ENCODE data around the gene ALDH2. TPM values are rescaled to one million over a fixed set of nuclear protein-coding genes. Genes with fewer than 3 reads are reported as not detected.
A peak's percentile ranks its signal among the peaks of the same experiment; 100 is the strongest.

ALDH2 gene
- total RNA-seq, 2 experiments from 2014 or later: 3.2 to 3.8 TPM

GRCh38 chr12:111747333-111747732 is 19.4 kb upstream of the ALDH2 start:
- H3K27me3 Mint-ChIP-seq: no peaks in the 10 kb centered on the region
- H3K36me3 Mint-ChIP-seq (ENCODE audit: low read depth): peaks cover 13% of the 10 kb centered on the region
- POLR2A ChIA-PET: no interaction called here
- ATAC-seq: no peak
- no peak for DNase-seq
- no peaks in the 10 kb centered on the region for H3K9me3 Mint-ChIP-seq
- no peaks in the 10 kb centered on the region for H3K4me1 Mint-ChIP-seq (ENCODE audit: low read depth)
- no peak overlapping the region for H3K4me3 Mint-ChIP-seq
- no peak overlapping the region for H3K27ac Mint-ChIP-seq
- CTCF ChIA-PET: interaction anchor here (1.1 kb wide), 1 partner anchor 66 kb away, joined by 4 read pairs; no protein-coding TSS in a partner anchor
- intact Hi-C loops (cut with micrococcal nuclease): no loop called here
- TF ChIP-seq CTCF (IDR thresholded peaks at IDR 0.05): no peak

DNA sequence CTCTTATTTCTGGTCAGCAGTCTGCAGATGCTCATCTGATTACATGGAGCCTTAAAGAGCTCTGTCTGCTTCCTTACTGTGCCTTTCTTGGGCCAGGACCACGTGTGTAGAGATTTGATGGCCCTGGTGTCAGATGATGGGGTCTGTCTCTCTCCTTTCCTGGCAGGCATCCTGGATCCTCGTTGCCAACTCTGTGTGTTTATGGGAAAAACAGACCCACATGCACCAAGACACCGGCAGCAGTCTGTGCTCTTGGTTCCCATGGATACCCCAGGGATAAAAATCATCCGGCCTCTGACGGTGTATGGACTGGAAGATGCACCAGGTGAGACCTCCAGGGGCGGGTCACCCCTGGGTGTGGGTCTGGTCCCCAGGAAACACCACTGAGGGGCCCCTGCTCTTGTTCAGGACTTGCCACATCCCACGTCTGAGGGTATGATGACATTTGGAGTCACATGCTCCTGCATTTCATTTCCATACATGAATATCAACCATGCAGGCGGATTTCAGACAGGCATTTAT is 18.5 kb upstream of the ALDH2 start:
- no peaks in the 10 kb centered on the region for H3K9me3 Mint-ChIP-seq
- no peak overlapping the region for H3K4me3 Mint-ChIP-seq
- CTCF ChIA-PET: interaction anchor here (1.1 kb wide), 1 partner anchor 65 kb away, joined by 4 read pairs; no protein-coding TSS in a partner anchor
- no peaks in the 10 kb centered on the region for H3K27me3 Mint-ChIP-seq
- ATAC-seq (no peak), DNase-seq (no peak)
- H3K4me1 Mint-ChIP-seq (ENCODE audit: low read depth): no peaks in the 10 kb centered on the region
- H3K27ac Mint-ChIP-seq: no peak overlapping the region
- POLR2A ChIA-PET: no interaction called here
- intact Hi-C loops (cut with micrococcal nuclease): no loop called here
- peaks cover 13% of the 10 kb centered on the region for H3K36me3 Mint-ChIP-seq (ENCODE audit: low read depth)
- TF ChIP-seq CTCF (IDR thresholded peaks at IDR 0.05): no peak

DNA sequence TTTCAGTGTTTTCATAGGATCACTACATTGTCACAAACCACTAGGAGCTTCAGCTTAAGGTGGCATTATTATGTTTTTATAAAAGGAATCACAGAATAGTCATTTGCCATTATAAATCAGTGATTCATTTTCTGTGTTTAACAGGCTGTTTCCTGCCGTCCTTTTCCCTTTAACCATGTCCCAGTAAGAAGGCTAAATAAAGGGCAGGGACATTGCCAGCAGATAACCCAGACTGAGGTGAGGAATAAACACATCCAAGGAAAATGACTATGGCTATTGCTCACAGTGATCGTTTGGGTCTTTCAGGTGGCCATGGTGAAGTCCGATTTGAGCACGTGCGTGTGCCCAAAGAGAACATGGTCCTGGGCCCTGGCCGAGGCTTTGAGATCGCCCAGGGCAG is 17.9 kb upstream of the ALDH2 start:
- DNase-seq (no peak), ATAC-seq (no peak)
- Mint-ChIP-seq H3K27me3 (no peaks in the 10 kb centered on the region), H3K4me3 (no peak overlapping the region), H3K4me1 (ENCODE audit: low read depth) (no peaks in the 10 kb centered on the region), H3K27ac (no peak overlapping the region), H3K36me3 (ENCODE audit: low read depth) (peaks cover 14% of the 10 kb centered on the region), H3K9me3 (no peaks in the 10 kb centered on the region)
- intact Hi-C loops (cut with micrococcal nuclease): no loop called here
- CTCF ChIA-PET: no interaction called here
- POLR2A ChIA-PET: no interaction called here
- no peak for TF ChIP-seq CTCF (IDR thresholded peaks at IDR 0.05)

DNA sequence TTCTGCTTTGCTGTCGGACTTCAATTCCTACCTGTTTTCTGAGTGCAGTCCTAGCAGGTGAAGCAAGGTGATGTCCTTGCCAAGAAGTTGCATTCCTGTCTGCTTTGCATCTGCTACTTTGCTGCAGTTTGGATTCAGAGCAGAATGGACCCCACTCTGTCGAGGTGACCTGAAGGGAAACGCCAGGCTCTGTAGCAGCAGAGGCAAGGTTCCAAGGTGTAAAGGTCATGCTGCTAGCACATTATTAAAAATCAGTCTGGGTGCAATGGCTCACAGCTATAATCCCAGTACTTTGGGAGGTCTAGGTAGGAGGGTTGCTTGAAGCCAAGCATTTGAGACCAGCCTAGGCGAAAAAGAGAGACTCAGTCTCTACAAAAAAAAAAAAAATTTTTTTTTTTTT is 17.3 kb upstream of the ALDH2 start:
- DNase-seq (no peak), ATAC-seq (no peak)
- Mint-ChIP-seq H3K4me3 (no peak overlapping the region), H3K36me3 (ENCODE audit: low read depth) (peaks cover 15% of the 10 kb centered on the region), H3K4me1 (ENCODE audit: low read depth) (no peaks in the 10 kb centered on the region), H3K27me3 (no peaks in the 10 kb centered on the region), H3K27ac (no peak overlapping the region), H3K9me3 (no peaks in the 10 kb centered on the region)
- CTCF ChIA-PET: interaction anchor here (0.6 kb wide), 1 partner anchor 364 kb away, joined by 3 read pairs; no protein-coding TSS in a partner anchor
- POLR2A ChIA-PET: no interaction called here
- TF ChIP-seq CTCF (IDR thresholded peaks at IDR 0.05): no peak
- intact Hi-C loops (cut with micrococcal nuclease): no loop called here

GRCh38 chr12:111753144-111753881 is 13.4 kb upstream of the ALDH2 start:
- intact Hi-C loops (cut with micrococcal nuclease): no loop called here
- peaks cover 5% of the 10 kb centered on the region for H3K36me3 Mint-ChIP-seq (ENCODE audit: low read depth)
- no peaks in the 10 kb centered on the region for H3K27me3 Mint-ChIP-seq
- H3K27ac Mint-ChIP-seq: no peak overlapping the region
- no peaks in the 10 kb centered on the region for H3K9me3 Mint-ChIP-seq
- CTCF ChIA-PET: interaction anchor here (1.4 to 3.0 kb wide), 3 partner anchors 60 to 444 kb away, joined by 3 to 17 read pairs (median 5); no protein-coding TSS in a partner anchor
- no peak for DNase-seq
- POLR2A ChIA-PET: interaction anchor here (0.6 kb wide), 1 partner anchor 14 kb away, joined by 5 read pairs; no protein-coding TSS in a partner anchor
- H3K4me1 Mint-ChIP-seq (ENCODE audit: low read depth): peaks cover 14% of the 10 kb centered on the region
- peak; percentile 17 for TF ChIP-seq CTCF (IDR thresholded peaks at IDR 0.05)
- no peak overlapping the region for H3K4me3 Mint-ChIP-seq
- peak; percentile 46 for ATAC-seq

All from activated CD8-positive, alpha-beta T cell treated with anti-CD3 and anti-CD28 coated beads for 36 hours (primary cell).